Sigmoid colon (tissue), 3 donors: Measurements from ENCODE around the gene MAML1.

ENCODE experiments used
- CTCF ChIP-seq, 4 experiments: fragments of 450-650 bp in 3 of 4; fragments of 200-600 bp in 1 of 4; IDR thresholded peaks; one replicate each; pipeline ENCODE4 v1.5.1; 2016 to 2019; ENCODE audit warnings: antibody characterized with exemption in 4 of 4, mild to moderate bottlenecking in 3 of 4, moderate library complexity in 2 of 4
- POLR2A ChIP-seq, 2 donors: fragments of 450-650 bp; IDR thresholded peaks; one replicate each; pipeline ENCODE4 v1.6.1; 2016; ENCODE audit warnings: antibody characterized with exemption in 2 of 2, mild to moderate bottlenecking in 2 of 2, moderate library complexity in 2 of 2

DNA sequence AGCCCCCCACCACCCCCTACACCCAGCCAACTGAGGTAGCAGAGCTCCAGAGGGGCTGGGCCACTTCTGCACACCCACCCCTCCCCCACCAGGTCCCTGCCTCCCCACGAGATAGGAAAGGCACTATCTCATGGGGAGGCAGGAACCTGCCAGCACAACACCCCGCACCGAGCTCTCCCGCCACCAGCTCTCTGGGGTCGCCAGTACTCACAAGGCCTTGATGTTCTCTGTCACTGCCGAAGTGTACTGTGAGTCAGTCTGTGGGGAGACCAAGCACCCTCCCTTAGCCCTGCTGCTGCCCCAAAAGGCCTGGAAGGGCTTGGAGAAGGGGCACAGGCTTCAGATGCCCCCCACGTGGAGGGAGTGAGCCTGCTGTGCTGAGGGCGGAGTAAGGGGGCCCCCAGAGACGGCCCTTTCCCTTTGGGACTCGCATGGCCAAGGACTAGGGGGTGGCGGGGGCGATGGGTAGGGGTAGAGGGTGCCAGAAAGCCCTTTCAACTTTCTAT, 68.1 kb downstream of the MAML1 start:
- TF ChIP-seq POLR2A (IDR thresholded peaks at IDR 0.05) (no peak), CTCF (IDR thresholded peaks at IDR 0.05) (no peak)
